Transverse colon (tissue), 4 donors: Measurements from ENCODE around the gene HSD11B2.

Experiments
- EP300 ChIP-seq: sonication (generic); formaldehyde crosslinking; IDR thresholded peaks from one replicate; pipeline ENCODE4 v1.6.1; 2017; ENCODE audit warnings: antibody characterized with exemption, low read depth
- POLR2A ChIP-seq: fragments of 450-650 bp; IDR thresholded peaks from one replicate; pipeline ENCODE4 v1.6.1; 2016; ENCODE audit warnings: antibody characterized with exemption, mild to moderate bottlenecking, moderate library complexity
- POLR2AphosphoS5 ChIP-seq, 3 donors: sonication (generic); formaldehyde crosslinking; IDR thresholded peaks; one replicate each; pipeline ENCODE4 v1.6.1; 2016; ENCODE audit warnings: antibody characterized with exemption in 3 of 3
- TF ChIP-seq, protein P1 (sequence below), 5 experiments: fragments of 200-600 bp in 3 of 5; fragments of 450-650 bp in 2 of 5; sonication (generic) in 3 of 5; IDR thresholded peaks; 1 replicate in 2 of 5; 2 replicates in 3 of 5; pipeline ENCODE4 v1.5.1; 2016 to 2017; ENCODE audit warnings: antibody characterized with exemption in 5 of 5, inconsistent platforms in 3 of 5, mild to moderate bottlenecking in 2 of 5, moderate library complexity in 1 of 5

DNA sequence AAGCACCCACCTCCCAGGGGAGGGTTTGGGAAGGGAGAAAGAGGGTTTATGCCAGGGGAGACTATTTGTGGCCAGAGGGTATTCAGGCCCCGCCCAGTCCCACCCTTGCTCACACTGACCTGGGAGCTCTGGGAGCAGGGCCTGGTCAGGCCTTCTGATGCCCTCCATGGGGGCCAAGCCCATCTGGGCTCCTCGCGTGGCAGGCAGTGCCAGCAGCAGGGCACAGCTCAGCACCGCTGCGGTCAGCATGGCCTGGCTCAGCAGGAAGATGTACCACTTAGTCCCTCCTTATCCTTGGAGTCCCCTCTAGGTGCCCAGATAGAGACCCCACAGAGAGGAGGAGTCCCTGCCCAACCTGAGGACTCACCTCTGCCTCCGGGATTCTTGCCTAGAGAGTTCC lies 52.2 kb downstream of the HSD11B2 start, which contains the start of gene AGRP:
- TF ChIP-seq POLR2A (no peak), EP300 (no peak), POLR2AphosphoS5 (IDR thresholded peaks at IDR 0.05) (no peak)
- TF ChIP-seq, protein P1, sequence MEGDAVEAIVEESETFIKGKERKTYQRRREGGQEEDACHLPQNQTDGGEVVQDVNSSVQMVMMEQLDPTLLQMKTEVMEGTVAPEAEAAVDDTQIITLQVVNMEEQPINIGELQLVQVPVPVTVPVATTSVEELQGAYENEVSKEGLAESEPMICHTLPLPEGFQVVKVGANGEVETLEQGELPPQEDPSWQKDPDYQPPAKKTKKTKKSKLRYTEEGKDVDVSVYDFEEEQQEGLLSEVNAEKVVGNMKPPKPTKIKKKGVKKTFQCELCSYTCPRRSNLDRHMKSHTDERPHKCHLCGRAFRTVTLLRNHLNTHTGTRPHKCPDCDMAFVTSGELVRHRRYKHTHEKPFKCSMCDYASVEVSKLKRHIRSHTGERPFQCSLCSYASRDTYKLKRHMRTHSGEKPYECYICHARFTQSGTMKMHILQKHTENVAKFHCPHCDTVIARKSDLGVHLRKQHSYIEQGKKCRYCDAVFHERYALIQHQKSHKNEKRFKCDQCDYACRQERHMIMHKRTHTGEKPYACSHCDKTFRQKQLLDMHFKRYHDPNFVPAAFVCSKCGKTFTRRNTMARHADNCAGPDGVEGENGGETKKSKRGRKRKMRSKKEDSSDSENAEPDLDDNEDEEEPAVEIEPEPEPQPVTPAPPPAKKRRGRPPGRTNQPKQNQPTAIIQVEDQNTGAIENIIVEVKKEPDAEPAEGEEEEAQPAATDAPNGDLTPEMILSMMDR (IDR thresholded peaks at IDR 0.05): no peak
